Keratinocyte (primary cell): ENCODE results near the gene ST3GAL6.

Source experiments
- EZH2 ChIP-seq: IDR thresholded peaks from one replicate; pipeline ENCODE4 v1.6.1; 2012; ENCODE audit warnings: inconsistent platforms, mild to moderate bottlenecking, low read length, moderate library complexity
- TF ChIP-seq, protein P1 (sequence below), 3 experiments: IDR thresholded peaks in 1 of 3; conservative IDR thresholded peaks in 1 of 3; optimal IDR thresholded peaks in 1 of 3; 2 replicates in 2 of 3; 3 replicates in 1 of 3; pipeline versions ENCODE3 to v1.5.1; 2011; ENCODE audit warnings: low read length in 3 of 3, mild to moderate bottlenecking in 3 of 3, moderate library complexity in 2 of 3, control low read depth in 1 of 3, inconsistent platforms in 1 of 3; ENCODE audit not compliant: insufficient read depth in 2 of 3; ENCODE audit errors: extremely low read depth in 1 of 3

DNA sequence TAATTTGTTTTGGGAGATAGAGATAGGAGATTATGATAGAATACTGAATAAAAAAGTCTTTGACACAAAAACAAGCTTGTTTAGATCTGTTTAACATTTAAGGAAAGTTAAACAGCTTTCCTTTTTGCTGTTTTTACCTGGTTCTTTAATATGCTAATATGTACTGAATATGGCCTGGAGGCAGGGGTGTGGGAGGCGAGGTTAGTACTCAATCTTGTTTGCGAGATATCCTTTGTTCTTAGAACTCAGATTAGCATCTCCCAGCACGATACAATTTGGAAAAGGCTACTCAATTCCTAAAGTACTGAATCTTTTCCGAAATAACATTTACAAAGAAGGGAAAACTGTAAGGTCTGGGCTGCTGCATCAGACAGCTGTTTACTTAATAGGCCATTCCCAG is 40.8 kb upstream of the ST3GAL6 start:
- TF ChIP-seq, protein P1, sequence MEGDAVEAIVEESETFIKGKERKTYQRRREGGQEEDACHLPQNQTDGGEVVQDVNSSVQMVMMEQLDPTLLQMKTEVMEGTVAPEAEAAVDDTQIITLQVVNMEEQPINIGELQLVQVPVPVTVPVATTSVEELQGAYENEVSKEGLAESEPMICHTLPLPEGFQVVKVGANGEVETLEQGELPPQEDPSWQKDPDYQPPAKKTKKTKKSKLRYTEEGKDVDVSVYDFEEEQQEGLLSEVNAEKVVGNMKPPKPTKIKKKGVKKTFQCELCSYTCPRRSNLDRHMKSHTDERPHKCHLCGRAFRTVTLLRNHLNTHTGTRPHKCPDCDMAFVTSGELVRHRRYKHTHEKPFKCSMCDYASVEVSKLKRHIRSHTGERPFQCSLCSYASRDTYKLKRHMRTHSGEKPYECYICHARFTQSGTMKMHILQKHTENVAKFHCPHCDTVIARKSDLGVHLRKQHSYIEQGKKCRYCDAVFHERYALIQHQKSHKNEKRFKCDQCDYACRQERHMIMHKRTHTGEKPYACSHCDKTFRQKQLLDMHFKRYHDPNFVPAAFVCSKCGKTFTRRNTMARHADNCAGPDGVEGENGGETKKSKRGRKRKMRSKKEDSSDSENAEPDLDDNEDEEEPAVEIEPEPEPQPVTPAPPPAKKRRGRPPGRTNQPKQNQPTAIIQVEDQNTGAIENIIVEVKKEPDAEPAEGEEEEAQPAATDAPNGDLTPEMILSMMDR (optimal IDR thresholded peaks at IDR 0.05 in 1 of 3, IDR thresholded peaks at IDR 0.05 in 1 of 3, conservative IDR thresholded peaks at IDR 0.05 in 1 of 3; ENCODE audit: extremely low read depth in 1 of 3, insufficient read depth in 2 of 3, low read length in 3 of 3), result no peak
- no peak for TF ChIP-seq EZH2
